PC-9 (cell line): ENCODE results near the gene ANKS1B.

Experiments used
- EZH2 ChIP-seq: fragments of 200-600 bp; sonication (generic); IDR thresholded peaks from 2 replicates; pipeline ENCODE4 v1.8.0; 2017; ENCODE audit warnings: antibody characterized with exemption, low read depth
- TF ChIP-seq, protein P1 (sequence below): fragments of 200-600 bp; sonication (generic); conservative IDR thresholded peaks from 2 replicates; pipeline ENCODE4 v1.6.1; 2017; ENCODE audit warnings: mixed run types, antibody characterized with exemption, mild to moderate bottlenecking, moderate library complexity

DNA sequence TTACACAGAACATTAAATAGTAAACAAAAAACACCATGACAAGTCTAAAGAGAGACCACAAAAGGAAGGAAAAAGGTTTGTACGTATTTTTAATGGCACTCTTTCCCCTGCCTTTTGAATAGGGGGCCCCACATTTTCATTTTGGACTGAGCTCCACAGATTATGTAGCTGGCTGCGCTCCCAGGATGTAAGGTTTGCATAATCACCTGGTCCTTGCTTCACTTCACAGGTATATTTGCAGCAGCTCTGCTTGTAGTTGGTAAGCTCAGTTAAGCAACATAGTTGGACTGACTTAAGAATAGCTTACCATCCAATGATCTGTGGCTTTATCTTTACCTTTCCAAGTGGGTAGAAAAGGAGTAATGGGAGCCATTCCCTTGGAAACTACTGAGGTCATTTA lies 885.0 kb downstream of the ANKS1B start:
- TF ChIP-seq EZH2 = no peak
- TF ChIP-seq, protein P1, sequence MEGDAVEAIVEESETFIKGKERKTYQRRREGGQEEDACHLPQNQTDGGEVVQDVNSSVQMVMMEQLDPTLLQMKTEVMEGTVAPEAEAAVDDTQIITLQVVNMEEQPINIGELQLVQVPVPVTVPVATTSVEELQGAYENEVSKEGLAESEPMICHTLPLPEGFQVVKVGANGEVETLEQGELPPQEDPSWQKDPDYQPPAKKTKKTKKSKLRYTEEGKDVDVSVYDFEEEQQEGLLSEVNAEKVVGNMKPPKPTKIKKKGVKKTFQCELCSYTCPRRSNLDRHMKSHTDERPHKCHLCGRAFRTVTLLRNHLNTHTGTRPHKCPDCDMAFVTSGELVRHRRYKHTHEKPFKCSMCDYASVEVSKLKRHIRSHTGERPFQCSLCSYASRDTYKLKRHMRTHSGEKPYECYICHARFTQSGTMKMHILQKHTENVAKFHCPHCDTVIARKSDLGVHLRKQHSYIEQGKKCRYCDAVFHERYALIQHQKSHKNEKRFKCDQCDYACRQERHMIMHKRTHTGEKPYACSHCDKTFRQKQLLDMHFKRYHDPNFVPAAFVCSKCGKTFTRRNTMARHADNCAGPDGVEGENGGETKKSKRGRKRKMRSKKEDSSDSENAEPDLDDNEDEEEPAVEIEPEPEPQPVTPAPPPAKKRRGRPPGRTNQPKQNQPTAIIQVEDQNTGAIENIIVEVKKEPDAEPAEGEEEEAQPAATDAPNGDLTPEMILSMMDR = no peak
